Brain pericyte (primary cell): ENCODE measurements around the gene ADAMTSL5.
"Not testable (repeated sequence)": the region's sequence is repeated elsewhere in the genome, so short reads cannot be mapped to it uniquely, and the experiment has no call there.

ENCODE experiments used
- DNase-seq: peaks from one replicate; pipeline ENCODE4 v3.0.0-alpha.2; 2012; ENCODE audit warnings: low read depth, low spot score

The ADAMTSL5 gene

DNA sequence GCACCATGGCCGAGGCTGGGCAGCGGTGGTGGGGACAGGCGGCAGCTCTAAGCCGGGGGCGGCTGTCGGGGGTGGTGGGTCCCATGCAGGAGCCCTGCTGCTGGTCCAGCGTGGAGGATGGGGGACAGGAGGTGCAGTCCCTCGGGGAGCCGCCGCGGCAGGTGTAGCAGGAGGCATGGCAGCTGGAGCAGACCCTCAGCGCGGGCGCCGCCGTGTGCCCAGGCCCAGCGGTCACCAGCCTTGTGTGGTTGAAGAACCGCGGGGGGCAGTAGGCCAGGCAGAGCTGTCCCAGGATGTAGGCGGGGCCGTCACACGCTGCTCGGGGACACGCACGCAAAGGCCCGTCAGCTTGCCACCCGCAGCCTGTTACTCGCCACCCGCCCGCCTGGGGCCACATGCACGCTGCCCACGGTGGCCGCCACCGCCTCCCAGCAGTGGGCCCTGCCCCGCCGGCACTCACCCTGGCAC, 30.9 kb downstream of the ADAMTSL5 start:
- no peak for DNase-seq

DNA sequence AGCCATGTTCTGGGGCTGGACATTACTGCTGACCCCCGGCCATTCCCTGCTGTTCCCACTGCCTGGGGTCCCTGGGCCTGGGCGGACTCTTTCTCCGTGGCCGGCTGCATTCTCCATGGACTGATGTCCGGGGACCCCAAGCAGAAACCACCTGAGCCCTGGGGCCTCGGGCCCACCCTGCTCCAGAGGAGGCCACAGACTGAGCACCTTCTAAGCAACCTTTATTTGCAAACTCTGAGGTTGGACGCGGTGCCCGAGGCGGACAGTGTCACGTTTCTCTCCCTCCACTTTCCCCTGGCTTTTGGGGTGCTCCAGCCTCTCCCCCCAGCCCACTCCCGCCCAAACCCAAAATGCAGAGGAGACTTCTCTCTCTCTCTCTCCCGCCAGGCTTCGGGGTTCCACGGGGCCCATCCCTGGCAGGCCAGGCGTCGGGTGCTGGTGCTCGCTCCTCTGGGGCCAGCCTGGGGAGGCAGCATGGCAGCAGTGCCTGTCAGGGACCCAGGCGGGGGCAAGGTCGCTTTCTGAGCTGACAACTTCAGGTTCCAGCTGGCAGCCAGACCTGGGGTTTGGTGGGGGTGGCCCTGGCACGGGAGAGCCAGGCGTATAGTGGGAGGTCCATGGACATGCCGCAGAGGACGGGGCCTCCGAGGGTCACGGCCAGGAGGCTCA, 31.5 kb downstream of the ADAMTSL5 start:
- DNase-seq = no peak

DNA sequence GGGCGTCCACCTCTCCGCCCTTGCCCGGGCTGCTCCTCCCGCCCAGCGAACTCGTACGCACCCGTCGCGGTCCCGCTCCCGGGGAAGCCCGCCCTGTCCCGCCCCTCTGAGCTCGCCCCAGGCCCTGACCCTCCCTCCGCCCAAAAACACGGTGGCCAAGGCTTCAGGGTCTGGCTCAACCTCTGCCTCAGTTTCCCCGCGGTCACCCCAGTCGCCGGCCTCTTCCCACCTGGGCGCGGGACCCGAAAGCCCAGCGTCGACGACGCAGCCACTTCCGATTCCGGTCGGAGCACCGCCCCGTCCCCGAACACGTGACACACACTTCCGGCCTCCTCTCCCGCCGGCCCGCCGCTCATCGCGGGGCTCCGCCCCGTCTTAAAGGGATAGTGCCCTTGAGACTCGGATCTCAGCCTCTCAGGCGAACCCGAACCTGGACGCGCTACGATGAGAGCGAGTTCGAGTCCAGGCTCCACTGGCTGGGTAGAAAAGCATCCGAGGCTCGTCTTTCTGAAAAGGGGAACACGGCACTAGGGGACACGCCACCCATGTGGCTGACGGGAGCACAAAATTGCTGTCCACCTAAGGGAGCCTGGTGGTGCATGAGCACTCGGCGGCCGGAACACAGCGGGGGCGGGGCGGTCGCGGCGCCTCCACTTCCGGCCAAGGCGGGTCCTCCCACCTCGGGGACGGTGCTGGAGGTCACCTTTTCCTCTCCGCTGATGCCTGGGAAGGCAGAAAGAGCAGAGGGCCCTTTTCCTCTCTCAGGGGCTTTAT, 33.7 kb downstream of the ADAMTSL5 start, which contains the start of gene C19orf25:
TSS of gene C19orf25 (minus strand) at position 282 of the 774 bp plus-strand sequence. CDS start 312 bp downstream, outside the sequence.
- peak; percentile 70 for DNase-seq

DNA sequence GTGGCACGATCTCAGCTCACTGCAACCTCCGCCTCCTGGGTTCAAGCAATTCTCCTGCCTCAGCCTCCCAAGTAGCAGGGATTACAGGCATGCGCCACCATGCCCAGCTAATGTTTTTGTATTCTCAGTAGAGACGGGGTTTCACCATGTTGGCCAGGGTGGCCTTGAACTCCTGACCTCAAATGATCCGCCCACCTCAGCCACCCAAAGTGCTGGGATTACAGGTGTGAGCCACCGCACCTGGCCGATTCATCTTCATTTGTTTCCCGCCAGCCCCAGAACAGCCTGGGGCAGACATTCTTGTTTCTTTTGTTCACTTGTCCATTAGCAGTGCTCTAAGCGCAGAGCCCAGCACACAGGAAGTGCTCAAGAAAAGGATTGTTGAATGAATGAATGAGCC, 35.8 kb downstream of the ADAMTSL5 start:
- DNase-seq = not testable (repeated sequence)

DNA sequence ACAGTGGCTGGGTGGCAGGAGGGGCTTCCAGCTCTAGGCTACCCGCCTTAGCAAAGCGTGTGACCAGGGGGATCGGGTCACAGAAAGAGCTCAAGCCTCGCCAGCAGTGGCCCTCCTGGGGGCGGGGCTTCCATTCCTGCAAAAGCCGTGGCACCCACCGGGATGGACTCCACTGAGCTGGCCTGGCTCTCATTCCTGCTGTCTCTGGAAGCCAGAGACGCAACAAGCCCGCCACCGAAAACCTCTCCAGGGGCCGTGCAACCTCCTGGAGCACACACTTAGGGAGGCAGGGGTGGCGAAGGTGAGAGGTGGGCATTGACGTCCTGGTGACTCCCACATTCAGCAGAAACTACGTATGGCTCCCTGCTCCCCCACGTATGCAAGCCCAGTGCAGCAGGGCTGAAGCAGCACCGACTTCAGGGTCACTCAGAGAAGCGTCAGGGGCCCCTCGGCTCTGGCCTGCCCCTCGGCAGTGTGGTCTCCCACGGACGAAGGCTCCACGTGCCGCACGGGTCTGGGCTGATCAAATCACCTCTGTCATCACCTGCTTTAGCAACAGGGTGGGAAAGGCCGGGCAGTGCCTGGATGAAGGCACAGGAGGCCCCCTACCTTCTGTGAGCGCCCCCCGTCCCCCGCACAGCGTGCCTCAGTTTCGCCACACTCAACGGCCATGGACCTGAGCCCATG, 36.9 kb downstream of the ADAMTSL5 start:
- no peak for DNase-seq

DNA sequence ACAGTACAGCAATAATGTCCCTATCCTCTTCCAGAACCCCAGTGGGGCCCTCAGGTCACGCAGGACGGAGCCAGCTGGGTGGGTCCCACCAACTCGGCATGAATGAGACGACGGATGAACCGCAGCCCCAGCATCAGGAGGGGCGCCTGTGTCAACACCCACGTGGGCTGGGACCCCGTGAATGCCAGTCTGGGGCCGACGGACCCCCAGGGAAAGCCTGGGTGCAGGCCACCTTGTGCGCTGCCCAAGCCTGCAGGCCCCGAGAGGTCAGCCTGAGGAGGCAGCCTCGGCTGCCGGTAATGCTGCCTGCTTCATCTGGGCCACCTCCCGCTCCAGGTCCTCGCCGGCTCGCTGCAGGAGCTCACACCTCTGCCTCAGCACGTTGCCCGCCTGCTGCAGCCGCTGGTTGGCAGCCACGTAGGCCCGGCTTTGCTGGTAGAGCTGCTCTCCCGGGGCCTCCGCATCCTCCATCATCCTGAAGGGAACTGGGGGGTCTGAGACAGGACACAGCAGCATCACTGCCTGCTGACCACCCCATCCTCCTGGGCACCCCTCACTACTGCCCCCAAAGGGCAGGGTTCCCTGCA, 38.0 kb downstream of the ADAMTSL5 start:
- DNase-seq = no peak

DNA sequence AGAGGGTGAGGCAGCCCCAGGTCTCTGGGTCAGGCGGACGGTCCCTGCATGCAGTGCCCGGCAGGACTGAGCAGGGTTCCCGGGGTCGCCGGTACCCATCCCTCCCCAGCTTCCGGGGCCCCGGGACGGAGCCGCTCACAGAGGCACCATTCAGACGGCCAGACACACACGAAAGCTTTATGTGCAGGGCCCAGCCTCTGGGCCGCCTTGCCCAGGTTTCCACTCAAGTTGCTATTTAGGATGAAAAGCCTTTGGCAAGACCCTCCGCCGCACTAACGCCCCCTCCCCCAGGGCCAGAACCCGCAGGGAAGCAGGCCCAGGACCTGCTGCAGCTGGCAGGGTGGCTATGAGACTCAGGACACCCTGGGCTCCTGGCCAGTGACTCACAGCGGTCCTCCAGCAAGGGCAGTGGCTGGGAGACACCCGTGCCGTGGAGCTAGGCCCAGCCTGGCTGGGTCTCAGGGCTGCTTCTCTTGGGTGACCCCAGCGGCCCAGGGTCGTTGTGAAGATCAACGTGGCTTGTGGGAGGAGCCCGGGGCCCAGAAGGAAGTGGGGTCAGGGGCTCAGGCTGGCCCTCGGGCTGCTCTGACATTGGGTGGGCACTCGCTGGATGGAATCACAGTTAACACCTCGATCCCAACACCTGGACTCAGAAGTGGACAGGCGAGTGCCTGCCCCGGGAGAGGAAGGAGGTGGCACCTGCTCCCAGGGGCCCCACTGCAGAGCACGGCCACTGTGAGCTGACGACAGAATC, 38.6 kb downstream of the ADAMTSL5 start:
- no peak for DNase-seq

DNA sequence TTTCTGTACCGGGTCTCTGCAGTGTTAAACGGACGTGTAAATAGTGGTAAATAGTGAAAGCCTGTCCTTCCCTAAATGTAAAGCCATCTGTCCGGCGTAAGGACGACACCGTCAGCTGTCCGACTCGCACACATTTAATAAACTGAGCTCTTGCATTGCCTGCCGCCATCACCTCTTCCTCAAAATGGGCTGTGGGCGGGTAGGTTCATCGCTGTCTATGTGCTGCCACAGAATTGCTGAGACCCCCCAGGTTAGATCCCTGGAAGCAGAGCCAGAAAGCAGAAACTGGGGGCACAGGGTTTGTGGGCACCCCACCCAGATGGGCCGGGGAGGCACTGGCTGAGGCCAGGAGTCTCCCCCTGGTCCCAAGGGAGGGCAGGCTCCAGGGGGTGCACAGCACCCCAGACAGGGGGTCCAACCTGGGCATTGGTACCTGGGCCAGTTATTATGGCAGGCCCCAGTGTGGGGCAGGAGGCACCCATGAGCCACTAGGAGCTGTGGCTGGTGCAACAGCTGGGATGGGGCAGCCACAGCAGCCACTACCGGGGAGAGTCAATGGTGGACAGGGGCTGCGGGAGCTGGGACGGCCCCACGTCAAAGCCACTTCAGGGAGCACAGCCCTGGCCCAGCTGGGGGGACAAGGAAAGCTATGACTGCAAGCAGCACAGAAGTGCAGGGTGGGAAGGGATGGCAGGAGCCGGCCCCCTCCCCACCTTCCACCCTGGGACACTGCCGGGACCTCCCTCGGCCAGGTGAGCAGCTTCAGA, 39.6 kb downstream of the ADAMTSL5 start:
- no peak for DNase-seq

DNA sequence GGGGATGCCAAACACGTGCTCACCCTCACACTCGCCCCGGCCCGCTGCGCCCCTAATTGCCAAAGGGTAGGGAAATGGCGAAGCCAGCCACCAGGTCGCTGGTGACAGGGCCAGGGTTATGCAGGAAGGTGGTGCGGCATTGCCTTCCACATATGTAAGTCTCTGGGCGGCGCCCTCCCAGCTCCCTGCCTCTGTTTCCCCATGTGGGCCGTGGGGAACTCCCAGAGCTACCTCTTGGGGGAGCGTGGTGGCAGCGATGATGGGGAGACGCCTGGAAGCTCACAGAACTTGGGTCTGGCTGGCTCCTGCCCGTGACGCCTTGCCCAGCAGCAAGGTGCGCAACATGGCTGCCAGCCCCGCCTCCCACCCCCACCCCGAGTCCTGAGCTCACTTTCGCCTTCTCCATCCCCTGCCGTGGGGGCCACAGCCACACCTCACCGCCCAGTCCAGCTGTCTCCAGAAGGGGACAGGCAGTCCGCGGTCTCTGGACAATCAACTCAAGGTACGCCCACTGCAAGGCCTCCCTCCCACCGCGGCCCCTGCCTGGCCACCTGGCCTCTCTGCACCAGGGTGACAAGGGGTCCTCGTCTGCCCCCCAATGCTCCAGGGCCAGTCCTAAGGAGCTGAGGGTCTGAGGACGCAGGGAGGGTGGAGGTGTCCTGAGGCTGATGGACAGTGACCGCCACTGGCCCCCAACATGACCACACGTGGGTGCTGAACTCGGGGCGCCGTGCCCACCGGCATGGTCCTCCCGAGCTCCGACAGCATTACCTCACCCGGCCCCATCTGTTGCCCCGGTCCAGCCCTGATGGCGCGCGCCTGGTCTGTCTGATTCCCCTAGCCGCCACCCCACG, 40.4 kb downstream of the ADAMTSL5 start:
- DNase-seq = no peak

DNA sequence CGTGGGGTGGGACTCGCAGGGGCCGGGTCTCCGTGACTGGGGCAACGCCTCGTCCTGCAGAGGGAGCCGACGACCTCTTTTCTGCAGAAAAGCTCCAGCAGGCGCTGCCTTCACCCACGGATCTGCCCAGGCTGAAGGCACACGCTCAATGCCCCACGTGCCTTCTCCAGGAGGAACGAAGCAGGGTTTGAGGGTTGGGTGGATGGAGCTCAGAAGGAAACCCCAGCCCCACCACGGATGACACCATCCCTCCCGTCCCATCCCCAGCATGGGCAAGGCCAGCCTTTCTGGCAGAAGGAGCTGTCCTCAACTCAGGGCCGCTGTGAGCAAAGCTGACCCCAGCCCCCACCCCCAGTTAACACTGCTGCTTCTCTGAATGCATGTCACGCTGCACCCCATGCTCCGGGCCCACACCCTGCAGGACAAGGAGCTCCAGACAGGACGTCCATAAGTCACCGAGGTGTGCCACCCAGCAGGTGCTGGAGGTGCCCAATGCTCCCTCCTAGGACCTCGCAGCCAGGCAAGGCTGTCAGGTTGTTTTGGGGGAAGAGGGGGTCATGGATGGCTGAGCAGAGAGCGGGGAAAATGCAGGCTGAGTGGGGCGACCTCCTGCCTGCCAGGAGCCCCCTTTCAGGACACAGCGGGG, 41.2 kb downstream of the ADAMTSL5 start:
- no peak for DNase-seq

DNA sequence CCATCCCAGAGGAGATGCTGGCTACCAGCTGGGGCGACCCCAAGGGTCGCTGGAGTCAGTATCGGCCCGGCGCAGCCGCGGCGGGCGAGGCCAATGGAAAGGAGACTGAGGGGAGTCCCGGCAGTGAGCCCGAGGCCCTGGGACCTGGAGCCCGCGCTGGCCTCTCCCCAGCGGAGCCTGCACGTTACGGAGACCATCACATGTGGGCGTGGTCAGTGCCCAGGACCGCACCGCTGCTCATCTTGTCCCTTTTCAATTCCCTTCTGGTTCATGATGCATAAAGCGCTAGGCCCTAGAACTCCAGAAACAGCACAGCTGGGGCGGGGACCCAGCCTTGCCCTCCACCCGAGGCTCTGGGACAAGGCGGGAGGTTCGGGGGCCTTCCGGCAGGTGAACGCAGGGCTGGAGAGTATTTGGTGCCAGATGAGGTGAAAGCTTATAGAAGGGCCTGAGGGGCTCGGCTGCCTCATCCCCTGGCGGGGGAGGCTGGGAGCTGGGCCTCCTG, 41.8 kb downstream of the ADAMTSL5 start:
- DNase-seq = no peak

DNA sequence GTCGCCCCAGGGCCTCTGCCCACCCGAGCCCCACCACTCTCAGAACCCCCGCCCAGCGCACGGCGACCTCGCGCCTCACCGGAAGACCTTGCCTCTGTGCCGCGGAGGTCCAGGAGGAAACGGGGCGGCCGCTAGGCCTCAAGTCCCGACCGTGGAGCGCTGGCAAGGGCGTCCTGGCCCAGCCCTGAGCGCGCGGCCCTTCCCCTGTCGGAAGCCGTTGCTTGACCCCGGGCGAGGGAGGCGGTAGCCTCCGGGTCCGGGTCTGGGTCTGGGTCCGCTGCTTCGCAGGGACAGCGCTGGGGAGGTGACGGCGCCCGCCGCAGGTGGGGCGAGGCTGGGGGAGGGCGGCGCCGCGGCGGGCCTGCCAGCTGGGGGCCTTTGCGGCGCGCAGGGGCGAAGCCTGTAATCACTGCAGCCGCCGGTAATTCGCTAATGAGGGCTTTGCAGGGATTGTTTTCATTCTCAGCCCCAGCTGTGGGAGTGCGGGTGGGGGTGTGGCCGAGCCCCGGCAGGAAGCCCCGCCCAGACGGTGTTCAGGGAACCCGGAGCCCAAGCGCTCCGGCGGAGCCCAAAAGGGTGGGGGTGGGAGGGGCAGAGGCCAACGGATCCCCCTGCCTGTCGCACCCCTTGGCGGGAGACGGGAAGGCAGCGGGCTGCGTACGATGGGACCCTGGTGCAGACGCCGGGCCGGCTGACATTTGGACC, 42.4 kb downstream of the ADAMTSL5 start:
- no peak for DNase-seq

DNA sequence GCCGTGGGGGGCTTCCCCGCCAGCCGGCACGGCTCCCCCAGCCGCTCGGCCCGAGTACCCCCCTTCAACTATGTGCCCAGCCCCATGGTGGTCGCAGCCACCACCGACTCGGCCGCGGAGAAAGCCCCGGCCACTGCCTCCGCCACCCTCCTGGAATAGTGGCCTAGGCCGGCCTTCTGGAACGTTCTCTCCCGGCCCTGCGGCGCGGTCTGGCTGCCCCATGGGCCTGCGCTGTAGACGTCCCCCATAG, 42.8 kb downstream of the ADAMTSL5 start:
- DNase-seq = no peak

DNA sequence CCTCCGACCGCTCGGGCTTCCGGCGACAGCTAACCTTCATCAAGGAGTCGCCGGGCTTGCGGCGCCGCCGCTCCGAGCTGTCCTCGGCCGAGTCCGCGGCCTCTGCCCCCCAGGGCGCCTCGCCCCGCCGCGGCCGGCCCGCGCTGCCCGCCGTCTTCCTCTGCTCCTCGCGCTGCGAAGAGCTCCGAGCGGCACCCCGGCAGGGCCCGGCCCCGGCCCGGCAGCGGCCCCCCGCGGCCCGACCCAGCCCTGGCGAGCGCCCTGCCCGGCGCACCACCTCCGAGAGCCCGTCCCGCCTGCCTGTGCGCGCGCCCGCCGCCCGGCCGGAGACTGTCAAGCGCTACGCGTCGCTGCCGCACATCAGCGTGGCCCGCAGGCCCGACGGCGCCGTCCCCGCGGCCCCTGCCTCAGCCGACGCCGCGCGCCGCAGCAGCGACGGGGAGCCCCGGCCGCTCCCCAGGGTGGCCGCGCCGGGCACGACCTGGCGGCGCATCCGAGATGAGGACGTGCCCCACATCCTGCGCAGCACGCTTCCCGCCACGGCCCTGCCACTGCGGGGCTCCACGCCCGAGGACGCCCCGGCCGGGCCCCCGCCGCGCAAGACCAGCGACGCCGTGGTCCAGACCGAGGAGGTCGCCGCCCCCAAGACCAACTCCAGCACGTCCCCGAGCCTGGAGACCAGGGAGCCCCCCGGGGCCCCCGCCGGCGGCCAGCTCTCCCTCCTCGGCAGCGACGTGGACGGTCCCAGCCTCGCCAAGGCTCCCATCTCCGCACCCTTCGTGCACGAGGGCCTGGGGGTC, 43.4 kb downstream of the ADAMTSL5 start:
- DNase-seq = no peak

DNA sequence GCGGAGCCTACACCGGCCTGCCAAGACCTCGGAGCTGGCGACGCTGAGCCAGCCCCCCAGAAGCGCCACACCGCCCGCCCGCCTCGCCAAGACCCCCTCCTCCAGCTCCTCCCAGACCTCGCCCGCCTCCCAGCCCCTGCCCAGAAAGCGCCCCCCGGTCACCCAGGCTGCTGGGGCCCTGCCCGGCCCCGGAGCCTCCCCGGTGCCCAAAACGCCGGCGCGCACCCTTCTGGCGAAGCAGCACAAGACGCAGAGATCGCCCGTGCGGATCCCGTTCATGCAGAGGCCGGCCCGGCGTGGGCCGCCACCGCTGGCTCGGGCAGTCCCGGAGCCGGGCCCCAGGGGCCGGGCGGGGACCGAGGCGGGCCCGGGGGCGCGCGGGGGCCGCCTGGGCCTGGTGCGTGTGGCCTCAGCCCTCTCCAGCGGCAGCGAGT, 44.0 kb downstream of the ADAMTSL5 start:
- DNase-seq = no peak

DNA sequence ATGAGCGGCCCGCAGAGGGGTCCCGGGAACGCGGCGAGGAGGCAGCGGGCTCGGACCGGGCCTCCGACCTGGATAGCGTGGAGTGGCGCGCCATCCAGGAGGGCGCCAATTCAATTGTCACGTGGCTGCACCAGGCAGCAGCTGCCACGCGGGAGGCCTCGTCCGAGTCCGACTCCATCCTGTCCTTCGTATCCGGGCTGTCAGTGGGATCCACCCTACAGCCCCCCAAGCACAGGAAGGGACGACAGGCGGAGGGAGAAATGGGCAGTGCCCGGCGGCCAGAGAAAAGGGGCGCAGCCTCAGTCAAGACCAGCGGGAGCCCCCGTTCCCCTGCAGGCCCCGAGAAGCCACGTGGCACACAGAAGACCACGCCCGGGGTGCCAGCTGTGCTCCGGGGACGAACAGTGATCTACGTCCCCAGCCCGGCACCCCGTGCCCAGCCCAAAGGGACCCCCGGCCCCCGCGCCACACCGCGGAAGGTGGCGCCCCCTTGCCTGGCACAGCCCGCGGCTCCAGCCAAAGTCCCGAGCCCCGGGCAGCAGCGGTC, 44.5 kb downstream of the ADAMTSL5 start:
- no peak for DNase-seq

DNA sequence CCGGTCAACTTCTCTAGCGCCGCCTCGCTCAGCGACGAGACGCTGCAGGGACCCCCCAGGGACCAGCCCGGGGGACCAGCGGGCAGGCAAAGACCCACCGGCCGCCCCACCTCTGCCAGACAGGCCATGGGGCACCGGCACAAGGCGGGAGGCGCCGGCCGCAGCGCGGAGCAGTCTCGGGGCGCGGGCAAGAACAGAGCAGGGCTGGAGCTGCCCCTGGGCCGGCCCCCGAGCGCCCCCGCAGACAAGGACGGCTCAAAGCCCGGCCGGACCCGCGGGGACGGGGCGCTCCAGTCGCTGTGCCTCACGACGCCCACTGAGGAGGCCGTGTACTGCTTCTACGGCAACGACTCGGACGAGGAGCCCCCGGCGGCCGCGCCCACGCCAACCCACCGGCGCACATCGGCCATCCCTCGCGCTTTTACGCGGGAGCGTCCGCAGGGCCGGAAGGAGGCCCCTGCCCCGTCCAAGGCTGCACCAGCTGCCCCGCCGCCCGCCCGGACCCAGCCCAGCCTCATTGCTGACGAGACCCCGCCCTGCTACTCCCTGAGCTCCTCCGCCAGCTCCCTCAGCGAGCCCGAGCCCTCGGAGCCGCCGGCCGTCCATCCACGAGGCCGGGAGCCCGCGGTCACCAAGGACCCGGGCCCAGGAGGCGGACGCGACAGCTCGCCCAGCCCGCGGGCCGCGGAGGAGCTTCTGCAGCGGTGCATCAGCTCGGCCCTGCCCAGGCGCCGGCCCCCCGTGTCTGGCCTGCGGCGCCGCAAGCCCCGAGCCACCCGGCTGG, 45.1 kb downstream of the ADAMTSL5 start:
- no peak for DNase-seq
